Ovary (tissue), 3 donors: ENCODE results near the gene CCDC57.

Experiments used
- CTCF ChIP-seq, 3 donors: fragments of 450-650 bp in 2 of 3; fragments of 200-600 bp in 1 of 3; IDR thresholded peaks; one replicate each; pipeline versions ENCODE4 v1.5.1 to v1.8.0; 2016 to 2022; ENCODE audit warnings: antibody characterized with exemption in 3 of 3, mild to moderate bottlenecking in 1 of 3
- EP300 ChIP-seq: sonication (generic); formaldehyde crosslinking; IDR thresholded peaks from one replicate; pipeline ENCODE4 v1.6.1; 2017; ENCODE audit warnings: antibody characterized with exemption
- donor health status: DM: no; HTN: no; CAD: no.

GRCh38 chr17:82108961-82109475, 103.6 kb downstream of the CCDC57 start:
- TF ChIP-seq CTCF (IDR thresholded peaks at IDR 0.05), result no peak
- TF ChIP-seq EP300, result no peak
